HG03575 (cell line): ENCODE results near the gene RGL3.
"Not testable (repeated sequence)": the region's sequence is repeated elsewhere in the genome, so short reads cannot be mapped to it uniquely, and the experiment has no call there.

ENCODE experiments used
- ATAC-seq: cut with Tn5 transposase; IDR thresholded peaks from one replicate; pipeline ENCODE4 v1.9.1; 2021; ENCODE audit not compliant: unreplicated experiment, insufficient number of reproducible peaks, low FRiP score; ENCODE audit errors: extremely low read depth

RGL3 gene

DNA sequence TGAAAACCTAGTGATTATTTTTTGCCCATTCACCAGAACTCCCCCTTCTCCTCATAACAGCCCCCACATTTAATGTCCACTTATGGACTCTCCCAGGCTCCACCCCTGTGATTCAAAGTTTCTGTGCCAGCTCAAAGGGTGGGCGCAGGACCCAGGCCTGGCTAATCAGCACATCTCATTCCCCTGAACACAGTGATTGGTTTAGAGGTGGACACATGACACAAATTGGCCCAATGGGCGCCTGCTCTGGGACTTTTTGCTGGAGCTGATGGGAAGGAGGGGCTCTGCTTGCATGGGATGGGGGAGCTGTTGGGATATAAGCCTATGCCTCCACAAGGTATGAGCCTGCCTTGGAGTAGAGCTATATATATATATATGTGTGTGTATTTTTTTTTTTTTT, 28.8 kb downstream of the RGL3 start:
- ATAC-seq: no peak

- no peak for ATAC-seq
Measured at GRCh38 chr19:11387162-11388034, 31.7 kb downstream of the RGL3 start.

DNA sequence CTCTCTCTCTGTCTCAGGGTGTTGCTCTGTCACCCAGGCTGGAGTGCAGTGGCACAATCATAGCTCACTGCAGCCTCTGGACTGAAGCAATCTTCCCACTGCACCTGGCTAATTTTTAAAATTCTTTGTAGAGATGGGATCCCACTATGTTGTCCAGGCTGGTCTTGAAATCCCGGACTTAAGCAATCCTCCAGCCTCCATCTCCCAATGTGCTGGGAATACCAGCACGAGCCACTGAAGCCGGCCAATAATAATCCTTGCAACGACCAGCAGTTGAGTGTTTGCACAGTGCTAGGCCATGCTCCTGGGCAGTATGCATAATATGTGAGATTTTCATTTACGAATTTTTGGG, 34.4 kb downstream of the RGL3 start:
- no peak for ATAC-seq

DNA sequence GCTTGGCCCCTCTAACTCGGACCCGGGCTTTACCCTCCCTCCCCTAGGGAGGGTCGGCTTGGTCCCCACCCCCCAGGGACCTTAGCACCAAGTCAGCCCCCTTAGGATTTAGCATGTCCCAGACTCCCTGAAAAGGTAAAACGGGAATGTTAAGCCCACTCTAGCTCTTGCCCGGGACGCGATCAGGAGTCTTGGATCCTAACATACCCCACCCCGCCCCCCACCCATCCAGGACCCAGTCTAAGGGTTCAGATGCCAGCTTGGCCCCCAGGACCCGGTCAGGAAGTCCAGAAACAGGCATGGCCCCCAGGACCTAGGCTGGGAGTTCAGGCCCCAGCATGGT, 35.4 kb downstream of the RGL3 start:
- ATAC-seq: no peak

- no peak for ATAC-seq
Measured at GRCh38 chr19:11382898-11383705, 36.0 kb downstream of the RGL3 start.

DNA sequence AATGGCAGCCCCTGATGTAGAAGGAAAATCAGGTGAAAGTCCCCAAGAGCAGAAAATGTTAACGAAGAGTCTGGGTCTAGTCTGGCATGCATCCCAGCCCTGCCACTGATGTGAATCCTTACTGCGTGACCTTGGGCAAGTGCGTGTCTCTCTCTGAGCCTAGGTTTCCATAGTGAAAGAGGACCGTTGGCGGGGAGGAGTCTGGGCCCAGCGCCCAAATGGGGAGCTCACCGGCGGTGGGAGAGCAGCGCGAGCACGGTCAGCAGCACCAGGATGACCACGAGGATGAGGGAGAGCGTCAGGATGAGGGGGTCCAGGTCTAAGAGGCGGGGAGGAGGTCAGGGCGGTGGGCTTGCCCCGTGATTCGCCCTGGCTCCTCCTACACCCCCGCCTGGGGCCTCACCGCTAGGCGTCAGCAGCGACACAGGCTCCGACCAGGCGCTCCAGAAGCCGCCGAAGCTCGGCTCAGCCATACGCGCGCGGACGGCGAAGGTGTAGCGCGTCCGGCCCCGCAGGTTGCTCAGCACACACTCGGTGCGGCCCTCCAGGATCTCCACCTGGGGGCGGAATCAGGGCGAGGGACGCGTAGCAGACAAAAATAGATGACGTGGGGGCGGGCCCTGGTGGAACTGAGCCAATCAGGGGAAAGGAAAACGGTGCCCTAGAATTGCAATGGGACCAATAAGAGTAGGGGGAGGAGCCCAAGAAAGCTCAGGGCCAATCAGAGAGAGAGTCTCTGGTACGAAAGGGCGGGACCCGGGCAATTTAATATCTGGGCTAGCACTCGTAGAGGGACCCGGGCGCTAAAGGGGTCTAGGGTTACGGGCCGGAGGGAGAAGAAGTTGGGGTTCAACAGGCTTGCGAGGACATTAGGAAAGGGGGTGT, 38.2 kb downstream of the RGL3 start:
- ATAC-seq: peak; percentile 40

- no peak for ATAC-seq
Measured at GRCh38 chr19:11379857-11380350, 39.2 kb downstream of the RGL3 start.

- not testable (repeated sequence) for ATAC-seq
Measured at GRCh38 chr19:11379269-11379845, 39.8 kb downstream of the RGL3 start.

GRCh38 chr19:11378319-11379189, 40.6 kb downstream of the RGL3 start:
- ATAC-seq: no peak

- no peak for ATAC-seq
Measured at GRCh38 chr19:11377756-11378155, 41.4 kb downstream of the RGL3 start.

GRCh38 chr19:11377237-11377636, 41.9 kb downstream of the RGL3 start:
- ATAC-seq: no peak

DNA sequence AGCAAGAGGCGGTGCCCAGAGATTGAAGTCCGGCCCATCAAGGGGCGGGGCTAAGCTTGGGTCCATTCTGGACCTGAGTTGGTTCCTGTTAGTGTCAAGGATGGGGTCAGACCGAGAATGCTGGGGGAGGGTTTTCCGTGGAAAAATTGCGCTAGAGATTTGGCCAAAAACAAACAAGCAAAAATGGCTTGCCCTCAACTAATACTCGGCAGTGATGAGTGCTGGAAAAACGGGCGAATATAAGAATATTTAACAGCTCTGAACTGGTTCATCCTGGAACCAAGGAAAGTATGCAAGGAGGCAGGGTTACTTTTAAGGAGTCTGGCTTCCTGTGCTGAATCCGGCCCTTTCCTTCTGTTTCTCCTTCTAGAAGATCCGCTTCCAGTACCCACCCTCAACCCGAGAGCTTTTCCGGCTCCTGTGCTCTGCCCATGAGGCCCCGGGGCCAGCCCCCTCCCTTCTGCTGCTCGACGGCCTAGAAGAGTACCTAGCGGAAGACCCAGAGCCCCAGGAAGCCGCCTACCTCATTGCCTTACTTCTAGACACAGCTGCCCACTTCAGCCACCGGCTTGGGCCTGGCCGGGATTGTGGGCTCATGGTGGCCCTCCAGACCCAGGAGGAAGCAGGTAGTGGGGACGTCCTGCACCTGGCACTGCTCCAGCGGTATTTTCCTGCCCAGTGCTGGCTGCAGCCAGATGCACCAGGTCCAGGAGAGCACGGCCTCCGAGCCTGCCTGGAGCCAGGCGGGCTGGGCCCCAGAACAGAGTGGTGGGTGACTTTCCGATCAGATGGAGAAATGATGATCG, 43.8 kb downstream of the RGL3 start:
- ATAC-seq: no peak

DNA sequence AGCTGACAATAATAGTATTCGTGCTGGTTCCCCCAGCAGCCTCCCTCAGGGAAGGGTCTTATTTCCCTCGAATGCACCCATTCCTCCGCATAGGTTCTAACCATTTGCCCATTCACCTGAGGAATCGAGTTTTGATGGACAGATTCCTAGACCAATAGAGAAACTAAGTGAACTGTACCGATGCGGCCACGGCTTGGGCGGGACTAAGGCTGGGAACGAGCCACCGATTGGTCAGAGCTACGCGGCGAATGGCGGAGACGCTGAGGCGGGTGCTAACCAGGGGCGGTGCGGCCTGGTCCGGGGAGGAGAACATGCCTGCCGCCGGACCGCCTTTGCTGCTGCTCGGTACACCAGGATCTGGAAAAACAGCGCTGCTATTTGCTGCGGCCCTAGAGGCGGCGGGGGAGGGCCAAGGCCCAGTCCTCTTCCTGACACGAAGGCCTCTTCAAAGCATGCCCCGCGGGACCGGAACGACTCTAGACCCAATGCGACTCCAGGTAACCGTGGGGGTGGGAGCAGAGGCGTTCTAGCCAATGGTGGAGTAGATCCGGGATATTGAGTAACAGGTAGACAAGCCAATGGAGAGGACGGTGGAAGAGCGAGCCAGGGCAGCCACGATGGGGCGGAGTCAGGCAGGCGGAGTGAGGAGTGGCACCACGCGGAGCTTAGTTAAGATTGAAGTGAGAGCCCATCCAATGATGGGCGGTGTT, 44.5 kb downstream of the RGL3 start, which contains the start of gene SWSAP1:
Gene SWSAP1, plus strand, starts transcription at position 234 of the 710 bp plus-strand sequence. Its CDS starts 15 bp downstream, at position 249.
- peak; percentile 60 for ATAC-seq

GRCh38 chr19:11373885-11374432, 45.2 kb downstream of the RGL3 start:
- no peak for ATAC-seq

GRCh38 chr19:11373166-11373884, 45.8 kb downstream of the RGL3 start:
- ATAC-seq: no peak

DNA sequence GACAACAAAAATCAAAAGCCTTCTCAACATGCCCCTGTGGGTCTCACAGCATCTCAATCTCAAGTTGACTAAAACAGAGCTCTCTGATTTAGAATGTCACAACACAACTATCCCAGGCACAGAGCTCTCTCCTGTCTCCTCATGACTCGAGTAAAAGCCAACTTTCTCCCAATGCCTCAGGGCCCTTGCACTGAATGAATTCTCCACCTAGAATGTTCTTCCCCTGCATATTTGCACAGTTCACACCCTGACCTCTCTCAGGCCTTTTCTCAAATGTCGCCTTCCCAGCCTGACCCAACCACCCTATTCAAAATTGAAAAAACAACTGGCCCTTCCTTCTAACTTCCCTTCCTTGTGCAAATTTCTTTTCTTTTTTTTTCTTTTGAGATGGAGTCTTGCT, 48.4 kb downstream of the RGL3 start:
- ATAC-seq: no peak
